Endothelial cell (in vitro differentiated cells): Measurements from ENCODE around the gene FAM237A. TPM values are rescaled to one million over a fixed set of nuclear protein-coding genes. Genes with fewer than 3 reads are reported as not detected.

Experiments
- DNase-seq: peaks from one replicate; pipeline ENCODE4 v3.0.0; 2021; ENCODE audit warnings: low spot score
- H3K27ac Mint-ChIP-seq: one replicate; pipeline ENCODE4 v1.8.0; 2021; ENCODE audit warnings: mixed read lengths, inconsistent platforms; ENCODE audit not compliant: unreplicated experiment
- H3K27me3 Mint-ChIP-seq: one replicate; pipeline ENCODE4 v1.8.0; 2021; ENCODE audit warnings: mild to moderate bottlenecking, moderate library complexity, mixed read lengths, inconsistent platforms; ENCODE audit not compliant: unreplicated experiment
- H3K36me3 Mint-ChIP-seq: one replicate; pipeline ENCODE4 v1.8.0; 2021; ENCODE audit warnings: mild to moderate bottlenecking, low read depth, mixed read lengths, inconsistent platforms; ENCODE audit not compliant: unreplicated experiment
- H3K4me1 Mint-ChIP-seq: one replicate; pipeline ENCODE4 v1.8.0; 2021; ENCODE audit warnings: mild to moderate bottlenecking, mixed read lengths, inconsistent platforms; ENCODE audit not compliant: unreplicated experiment
- H3K4me3 Mint-ChIP-seq: one replicate; pipeline ENCODE4 v1.8.0; 2021; ENCODE audit warnings: mild to moderate bottlenecking, mixed read lengths, inconsistent platforms; ENCODE audit not compliant: unreplicated experiment
- H3K9me3 Mint-ChIP-seq: one replicate; pipeline ENCODE4 v1.8.0; 2021; ENCODE audit warnings: mixed read lengths, inconsistent platforms; ENCODE audit not compliant: unreplicated experiment
- CTCF ChIP-seq: fragments of 200-600 bp; sonication (generic); IDR thresholded peaks from one replicate; pipeline ENCODE4 v1.5.0; 2021; ENCODE audit warnings: antibody characterized with exemption; ENCODE audit not compliant: unreplicated experiment
- total RNA-seq: library from RNA; stranded (reverse); fragmentation: NEBNext Ultra II Directional; extraction: Animal tissue kit (Norgen Biotek cat#: 25700); gene quantifications from one replicate; pipeline ENCODE4 v1.2.1, GENCODE V29; 2021; ENCODE audit not compliant: unreplicated experiment

FAM237A gene
- total RNA-seq, 1 donor from 2014 or later: not detected

DNA sequence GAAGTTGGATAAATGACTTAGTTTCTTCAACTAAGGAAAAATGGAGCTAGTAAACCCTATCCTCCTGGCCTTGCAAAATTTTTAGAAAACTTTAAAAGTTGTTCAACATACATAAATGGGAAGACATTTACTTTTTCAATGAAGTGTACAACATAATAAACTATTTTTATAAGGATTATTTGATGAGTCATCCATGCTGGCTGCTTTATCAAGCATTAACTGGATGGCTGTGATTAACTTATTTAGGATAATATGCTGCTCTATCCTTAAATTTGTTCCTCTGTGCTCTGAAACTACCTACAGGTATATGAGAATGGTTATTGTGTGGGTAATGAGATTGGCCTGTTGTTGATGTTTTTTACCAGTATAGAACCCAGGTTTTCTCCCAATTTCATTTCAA lies 54.6 kb downstream of the FAM237A start:
- H3K27ac Mint-ChIP-seq: no peak overlapping the region
- H3K4me1 Mint-ChIP-seq: peaks cover 10% of the 10 kb centered on the region
- H3K27me3 Mint-ChIP-seq: peaks cover 3% of the 10 kb centered on the region
- TF ChIP-seq CTCF: no peak
- DNase-seq: no peak
- no peak overlapping the region for H3K4me3 Mint-ChIP-seq
- no peaks in the 10 kb centered on the region for H3K9me3 Mint-ChIP-seq
- no peaks in the 10 kb centered on the region for H3K36me3 Mint-ChIP-seq

- Mint-ChIP-seq H3K4me3 (no peak overlapping the region), H3K9me3 (no peaks in the 10 kb centered on the region)
- no peak for TF ChIP-seq CTCF
Measured at GRCh38 chr2:206698811-206699210, 56.5 kb downstream of the FAM237A start.

More at GRCh38 chr2:206698811-206699210, 56.5 kb downstream of the FAM237A start:
- Mint-ChIP-seq H3K36me3 (no peaks in the 10 kb centered on the region), H3K4me1 (peaks cover 10% of the 10 kb centered on the region), H3K27ac (no peak overlapping the region), H3K27me3 (peaks cover 3% of the 10 kb centered on the region)
- DNase-seq: no peak

Other genes starting within 250 kb of the FAM237A start
- 12.0 TPM for gene ADAM23, start 199.0 kb upstream of the FAM237A start, total RNA-seq
- gene DYTN, start 75.9 kb downstream of the FAM237A start, total RNA-seq: 3.1 TPM
- gene MDH1B, start 122.8 kb downstream of the FAM237A start, total RNA-seq: 2.3 TPM
- 20.1 TPM for gene FASTKD2, start 123.1 kb downstream of the FAM237A start, total RNA-seq